PC-9 (cell line): ENCODE data around the gene ACSL3.

Experiments used
- EZH2 ChIP-seq: fragments of 200-600 bp; sonication (generic); IDR thresholded peaks from 2 replicates; pipeline ENCODE4 v1.8.0; 2017; ENCODE audit warnings: antibody characterized with exemption, low read depth
- TF ChIP-seq, protein P1 (sequence below): fragments of 200-600 bp; sonication (generic); conservative IDR thresholded peaks from 2 replicates; pipeline ENCODE4 v1.6.1; 2017; ENCODE audit warnings: mixed run types, antibody characterized with exemption, mild to moderate bottlenecking, moderate library complexity

DNA sequence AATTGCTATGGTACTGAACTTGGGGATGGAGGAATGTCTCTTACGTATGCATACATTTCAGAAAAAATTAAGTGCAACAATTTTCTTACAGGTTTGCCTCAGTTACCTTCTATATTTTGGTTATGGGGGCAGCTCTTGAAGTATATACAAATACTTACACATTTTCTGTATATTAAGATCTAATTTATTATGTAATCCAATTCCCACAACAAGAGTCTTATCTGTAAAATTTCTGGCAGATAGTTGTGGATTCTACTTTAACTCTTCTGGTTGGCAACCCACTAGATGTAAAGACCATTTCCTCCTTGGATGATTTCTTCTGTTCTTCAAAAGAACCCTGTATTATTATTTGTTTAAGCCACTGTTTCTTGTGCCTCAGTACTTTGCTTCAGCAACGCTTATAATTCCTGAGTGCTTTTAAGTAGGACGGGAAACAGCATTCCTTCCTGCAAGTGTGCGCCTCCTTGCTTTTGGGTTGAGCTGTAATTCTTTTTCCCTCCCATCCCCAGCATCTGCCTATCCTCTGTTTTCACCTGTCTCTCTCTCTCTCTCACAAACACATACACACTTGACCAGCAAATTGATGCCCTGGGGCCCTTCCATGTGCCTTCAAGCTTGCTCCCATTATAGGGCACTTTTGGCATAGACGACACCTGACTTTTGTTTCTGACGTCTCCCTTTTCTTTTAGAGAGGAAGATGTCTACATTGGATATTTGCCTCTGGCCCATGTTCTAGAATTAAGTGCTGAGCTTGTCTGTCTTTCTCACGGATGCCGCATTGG lies 61.4 kb downstream of the ACSL3 start:
- TF ChIP-seq, protein P1, sequence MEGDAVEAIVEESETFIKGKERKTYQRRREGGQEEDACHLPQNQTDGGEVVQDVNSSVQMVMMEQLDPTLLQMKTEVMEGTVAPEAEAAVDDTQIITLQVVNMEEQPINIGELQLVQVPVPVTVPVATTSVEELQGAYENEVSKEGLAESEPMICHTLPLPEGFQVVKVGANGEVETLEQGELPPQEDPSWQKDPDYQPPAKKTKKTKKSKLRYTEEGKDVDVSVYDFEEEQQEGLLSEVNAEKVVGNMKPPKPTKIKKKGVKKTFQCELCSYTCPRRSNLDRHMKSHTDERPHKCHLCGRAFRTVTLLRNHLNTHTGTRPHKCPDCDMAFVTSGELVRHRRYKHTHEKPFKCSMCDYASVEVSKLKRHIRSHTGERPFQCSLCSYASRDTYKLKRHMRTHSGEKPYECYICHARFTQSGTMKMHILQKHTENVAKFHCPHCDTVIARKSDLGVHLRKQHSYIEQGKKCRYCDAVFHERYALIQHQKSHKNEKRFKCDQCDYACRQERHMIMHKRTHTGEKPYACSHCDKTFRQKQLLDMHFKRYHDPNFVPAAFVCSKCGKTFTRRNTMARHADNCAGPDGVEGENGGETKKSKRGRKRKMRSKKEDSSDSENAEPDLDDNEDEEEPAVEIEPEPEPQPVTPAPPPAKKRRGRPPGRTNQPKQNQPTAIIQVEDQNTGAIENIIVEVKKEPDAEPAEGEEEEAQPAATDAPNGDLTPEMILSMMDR, result no peak
- no peak for TF ChIP-seq EZH2
